Dendritic cell treated with granulocyte-macrophage colony-stimulating factor and Interleukin-4, amounts not matched to agents 40 ng/mL and 50 ng/mL, for 4 days (primary cell): Measurements from ENCODE around the gene DGCR6L.
"Not testable (repeated sequence)": the region's sequence is repeated elsewhere in the genome, so short reads cannot be mapped to it uniquely, and the experiment has no call there.

ENCODE experiments used
- H3K27ac Mint-ChIP-seq: one replicate; pipeline ENCODE4 v1.8.0; 2022; ENCODE audit warnings: mild to moderate bottlenecking, mixed read lengths
- H3K27me3 Mint-ChIP-seq: one replicate; pipeline ENCODE4 v1.8.0; 2022; ENCODE audit warnings: mild to moderate bottlenecking, mixed read lengths
- H3K36me3 Mint-ChIP-seq: one replicate; pipeline ENCODE4 v1.8.0; 2022; ENCODE audit warnings: low read depth, mixed read lengths
- H3K4me1 Mint-ChIP-seq: one replicate; pipeline ENCODE4 v1.8.0; 2022; ENCODE audit warnings: low read depth, mixed read lengths
- H3K4me3 Mint-ChIP-seq: one replicate; pipeline ENCODE4 v1.8.0; 2022; ENCODE audit warnings: mild to moderate bottlenecking, moderate library complexity, mixed read lengths
- H3K9me3 Mint-ChIP-seq: one replicate; pipeline ENCODE4 v1.8.0; 2022; ENCODE audit warnings: mixed read lengths
- intact Hi-C: fragments of 100-400 bp; cut with micrococcal nuclease; formaldehyde crosslinking; loops from one replicate; pipeline ENCODE4 v1.15.0; 2022

Gene DGCR6L

DNA sequence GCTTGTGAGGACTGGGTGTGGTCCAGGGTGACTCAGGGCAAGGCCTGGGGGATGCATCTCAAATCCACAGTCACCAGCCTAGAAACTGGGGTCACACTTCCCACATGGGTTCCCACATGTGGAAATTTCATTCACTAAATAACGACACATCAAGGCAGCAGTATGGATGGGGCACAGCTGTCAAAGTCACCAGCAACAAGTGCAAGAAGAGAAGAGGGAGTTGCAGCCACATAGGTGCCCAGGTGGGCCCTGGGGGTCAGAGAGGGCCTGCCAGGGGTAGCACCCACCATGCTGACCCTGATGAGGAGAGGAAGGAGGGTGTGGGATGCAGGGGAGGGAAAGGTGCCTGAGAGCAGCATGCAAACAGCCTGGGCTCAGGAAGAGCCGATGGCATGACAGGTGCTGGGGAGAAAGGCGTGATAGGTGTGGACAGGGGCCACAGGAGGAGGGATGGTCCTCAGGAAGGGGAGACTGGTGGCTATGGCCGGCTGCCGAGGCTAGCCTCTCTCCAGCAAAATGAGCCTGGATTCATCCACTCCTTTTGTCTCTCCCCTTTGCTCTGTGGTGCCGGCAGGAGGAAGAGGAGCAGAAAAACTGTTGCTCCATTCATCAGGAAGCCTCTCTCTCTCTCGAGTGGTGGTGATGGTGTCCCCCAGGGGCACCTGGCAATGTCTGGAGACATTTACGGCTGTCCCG is 22.3 kb downstream of the DGCR6L start:
- Mint-ChIP-seq H3K27me3 (peaks cover 43% of the 10 kb centered on the region), H3K36me3 (no peaks in the 10 kb centered on the region), H3K27ac (no peak overlapping the region), H3K9me3 (no peaks in the 10 kb centered on the region), H3K4me1 (no peaks in the 10 kb centered on the region), H3K4me3 (no peak overlapping the region)
- intact Hi-C loops: no loop called here

DNA sequence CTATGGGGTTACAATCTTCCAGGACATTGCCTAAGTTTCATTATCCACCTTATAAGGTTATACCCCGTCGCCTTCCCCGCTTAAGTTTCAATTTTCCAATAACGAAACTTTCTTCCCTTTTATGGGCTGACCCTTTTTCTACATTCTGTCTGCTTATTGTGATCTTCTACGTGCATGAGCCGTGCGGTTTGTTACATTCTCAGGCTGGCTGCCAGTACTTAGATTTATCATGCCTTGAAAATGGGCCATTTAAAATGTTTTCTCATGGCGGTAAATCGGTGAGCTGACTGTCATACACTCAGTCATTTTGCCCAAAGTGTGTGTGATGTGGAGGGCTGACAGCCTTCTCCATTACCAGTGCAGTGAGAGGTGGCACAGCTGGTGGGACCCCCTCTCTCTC is 23.3 kb downstream of the DGCR6L start:
- no peaks in the 10 kb centered on the region for H3K4me1 Mint-ChIP-seq
- H3K4me3 Mint-ChIP-seq: no peak overlapping the region
- H3K27ac Mint-ChIP-seq: no peak overlapping the region
- intact Hi-C loops: no loop called here
- no peaks in the 10 kb centered on the region for H3K9me3 Mint-ChIP-seq
- peaks cover 37% of the 10 kb centered on the region for H3K27me3 Mint-ChIP-seq
- no peaks in the 10 kb centered on the region for H3K36me3 Mint-ChIP-seq

DNA sequence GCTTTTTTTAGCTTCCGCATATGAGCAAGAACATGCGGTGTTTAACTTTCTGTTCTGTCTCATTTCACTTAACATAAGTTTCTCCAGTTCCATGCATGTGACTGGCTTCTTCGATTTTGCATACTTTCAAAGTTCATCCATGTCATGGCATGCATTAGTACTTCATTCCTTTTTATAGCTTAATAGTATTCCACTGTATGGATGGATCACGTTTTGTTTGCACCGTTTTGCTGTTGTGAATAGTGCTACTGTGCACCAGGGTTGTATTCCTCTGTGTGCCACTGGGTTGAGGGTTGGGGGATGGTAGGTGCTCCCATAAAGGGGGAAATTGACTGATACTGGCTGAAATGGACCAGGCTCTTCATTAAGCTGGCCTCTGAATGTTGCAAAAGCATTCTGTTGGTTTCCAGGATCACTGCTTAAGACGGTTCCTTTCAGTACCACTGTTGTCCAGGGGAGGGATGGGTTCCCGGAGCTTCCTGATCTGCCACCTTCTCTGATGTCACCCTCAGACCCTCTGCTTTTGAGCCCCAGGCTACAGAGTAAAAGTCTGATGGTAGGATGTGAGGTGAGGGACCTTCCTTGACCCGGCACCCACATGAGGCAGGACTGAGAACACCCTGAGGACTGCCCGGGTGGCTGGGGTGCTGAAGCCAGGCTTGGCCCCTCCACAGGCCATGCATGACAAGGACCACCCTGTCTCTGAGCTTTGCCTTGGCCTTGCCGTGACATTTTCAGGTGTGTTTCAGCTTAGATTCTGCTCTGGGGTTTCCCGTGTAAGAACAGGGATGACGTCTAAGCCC is 24.4 kb downstream of the DGCR6L start:
- Mint-ChIP-seq H3K9me3 (no peaks in the 10 kb centered on the region), H3K27me3 (peaks cover 25% of the 10 kb centered on the region), H3K36me3 (no peaks in the 10 kb centered on the region), H3K4me1 (no peaks in the 10 kb centered on the region), H3K27ac (no peak overlapping the region), H3K4me3 (no peak overlapping the region)
- intact Hi-C loops: no loop called here

DNA sequence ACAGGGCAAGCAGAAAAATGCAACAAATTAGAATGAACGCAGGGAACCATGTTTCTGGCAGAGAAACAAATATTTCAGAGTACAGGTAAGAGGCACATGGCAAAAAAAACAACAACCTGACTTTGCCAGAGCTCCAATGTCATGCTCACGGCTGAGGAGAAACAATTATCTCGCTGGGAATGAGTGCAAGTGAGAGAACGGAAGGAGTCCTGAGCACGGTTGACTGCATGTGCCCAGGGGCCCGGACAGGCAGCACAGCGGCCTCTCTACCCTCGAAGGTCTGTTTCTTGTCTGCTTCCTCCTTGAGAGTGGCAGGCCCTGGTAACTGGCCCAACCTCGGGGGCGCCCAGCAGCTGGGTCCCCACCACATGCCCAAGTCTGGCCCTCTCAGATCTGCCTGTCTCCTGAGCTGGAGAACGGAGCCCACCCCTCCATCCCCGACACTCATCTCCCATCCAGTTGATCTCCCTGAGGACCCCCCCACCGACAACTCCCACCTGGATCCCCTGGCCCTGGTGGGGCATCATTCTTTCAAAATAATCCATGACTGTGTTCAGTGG is 27.1 kb downstream of the DGCR6L start:
- no peaks in the 10 kb centered on the region for H3K36me3 Mint-ChIP-seq

GRCh38 chr22:20292108-20292507 is 27.8 kb downstream of the DGCR6L start:
- intact Hi-C loops: no loop called here
- H3K27ac Mint-ChIP-seq: no peak overlapping the region
- H3K4me1 Mint-ChIP-seq: no peaks in the 10 kb centered on the region
- no peak overlapping the region for H3K4me3 Mint-ChIP-seq
- H3K36me3 Mint-ChIP-seq: no peaks in the 10 kb centered on the region
- peaks cover 5% of the 10 kb centered on the region for H3K27me3 Mint-ChIP-seq
- H3K9me3 Mint-ChIP-seq: no peaks in the 10 kb centered on the region

More for the DNA sequence above, 27.1 kb downstream of the DGCR6L start:
- intact Hi-C loops: no loop called here
- Mint-ChIP-seq H3K27me3 (peaks cover 10% of the 10 kb centered on the region), H3K4me1 (no peaks in the 10 kb centered on the region), H3K27ac (no peak overlapping the region), H3K9me3 (no peaks in the 10 kb centered on the region), H3K4me3 (no peak overlapping the region)

DNA sequence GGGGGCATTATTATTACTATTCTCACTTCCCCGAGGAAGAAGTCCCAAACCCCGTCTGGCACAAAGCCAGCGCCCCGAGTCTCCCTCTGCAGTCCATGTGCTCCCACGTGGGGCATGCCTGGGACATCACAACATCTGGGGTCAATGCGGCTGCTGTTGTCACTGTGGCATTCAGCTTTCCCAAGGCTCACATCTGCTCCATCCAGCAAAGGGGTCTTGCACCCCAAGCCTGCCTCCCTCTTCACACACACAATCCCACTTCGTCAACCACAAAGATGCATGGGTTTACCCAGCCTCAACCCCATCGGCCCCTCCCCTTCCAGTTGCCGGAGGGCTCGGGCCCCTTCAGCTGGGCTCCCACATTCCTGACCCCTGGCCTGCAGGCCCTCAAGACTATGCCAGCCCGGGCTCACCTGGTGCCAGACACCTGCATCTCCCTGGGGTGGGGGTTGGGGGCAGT is 28.2 kb downstream of the DGCR6L start:
- intact Hi-C loops: no loop called here
- H3K4me1 Mint-ChIP-seq: no peaks in the 10 kb centered on the region
- peaks cover under 1% of the 10 kb centered on the region for H3K27me3 Mint-ChIP-seq
- no peak overlapping the region for H3K27ac Mint-ChIP-seq
- no peaks in the 10 kb centered on the region for H3K9me3 Mint-ChIP-seq
- H3K36me3 Mint-ChIP-seq: no peaks in the 10 kb centered on the region
- H3K4me3 Mint-ChIP-seq: no peak overlapping the region

DNA sequence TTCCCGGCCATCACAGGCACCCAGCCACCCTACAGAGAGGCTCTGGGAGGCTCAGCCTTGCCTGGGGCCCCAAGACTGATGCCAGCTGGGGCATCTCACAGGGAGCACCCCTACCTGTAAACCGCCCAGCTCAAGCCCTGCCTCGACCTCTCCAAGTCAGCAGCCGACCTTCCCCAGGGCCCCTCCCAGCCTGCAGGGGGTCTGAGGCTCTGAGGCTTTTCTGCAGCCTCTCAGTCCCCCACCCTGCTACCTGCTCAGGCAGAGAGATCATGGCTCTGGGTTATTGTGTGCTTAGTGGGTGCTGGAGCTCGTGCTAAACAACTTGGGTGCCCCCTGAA is 28.6 kb downstream of the DGCR6L start:
- no peaks in the 10 kb centered on the region for H3K36me3 Mint-ChIP-seq
- no peaks in the 10 kb centered on the region for H3K9me3 Mint-ChIP-seq
- no peaks in the 10 kb centered on the region for H3K4me1 Mint-ChIP-seq
- intact Hi-C loops: no loop called here
- H3K27me3 Mint-ChIP-seq: no peaks in the 10 kb centered on the region
- H3K4me3 Mint-ChIP-seq: no peak overlapping the region
- no peak overlapping the region for H3K27ac Mint-ChIP-seq

DNA sequence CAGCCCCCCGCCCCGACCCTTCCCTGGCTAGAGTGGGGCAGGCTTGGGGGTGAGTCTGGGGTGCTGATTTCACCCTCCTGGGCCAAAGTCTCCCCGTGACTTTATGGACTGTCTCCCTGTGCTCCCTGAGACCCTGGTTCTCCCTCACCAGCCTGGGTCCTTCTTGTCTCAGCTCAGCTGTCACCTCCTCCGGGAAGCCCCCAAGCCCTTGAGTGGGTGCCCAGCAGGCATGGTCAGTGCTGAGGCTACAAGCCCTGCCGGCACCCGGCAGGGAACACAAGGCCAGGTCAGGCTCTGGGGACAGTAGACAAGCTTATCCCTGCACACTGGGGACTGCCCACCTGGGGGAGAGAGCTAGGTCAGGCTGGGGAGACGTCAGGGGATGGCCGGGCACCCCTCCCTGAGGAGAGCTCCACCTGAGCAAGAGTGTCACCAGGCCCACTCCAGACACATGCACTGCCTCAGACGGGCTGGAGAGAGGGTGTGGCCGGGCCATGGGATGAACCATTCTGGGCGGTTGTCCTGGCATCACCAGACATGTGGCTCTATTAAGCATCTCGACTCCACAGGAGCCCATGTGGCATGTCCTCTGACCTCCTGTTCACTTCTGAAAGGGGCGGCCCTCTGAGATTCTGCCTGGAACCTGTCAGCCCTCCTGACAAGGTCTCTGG is 29.1 kb downstream of the DGCR6L start:
- no peak overlapping the region for H3K27ac Mint-ChIP-seq
- H3K36me3 Mint-ChIP-seq: no peaks in the 10 kb centered on the region
- intact Hi-C loops: no loop called here
- H3K4me3 Mint-ChIP-seq: no peak overlapping the region
- no peaks in the 10 kb centered on the region for H3K27me3 Mint-ChIP-seq
- H3K9me3 Mint-ChIP-seq: no peaks in the 10 kb centered on the region
- H3K4me1 Mint-ChIP-seq: no peaks in the 10 kb centered on the region

DNA sequence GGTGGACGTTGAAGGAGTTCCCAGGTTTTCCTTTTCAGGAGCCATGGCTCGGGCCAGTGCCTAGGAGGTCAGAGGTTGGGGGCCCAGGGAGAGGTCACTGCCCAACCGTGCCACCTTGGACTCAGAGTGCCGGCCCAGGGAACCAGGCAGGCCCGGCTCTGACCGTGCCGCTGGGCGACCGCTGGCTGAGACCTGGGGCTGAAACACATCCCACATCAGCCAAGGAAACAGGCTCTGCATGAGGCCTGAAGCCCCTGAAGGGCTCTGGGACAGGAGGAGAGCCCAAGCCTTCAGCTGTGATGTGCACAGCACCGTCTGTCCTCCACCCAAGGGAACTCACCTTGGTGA is 29.8 kb downstream of the DGCR6L start:
- Mint-ChIP-seq H3K27me3 (no peaks in the 10 kb centered on the region), H3K27ac (no peak overlapping the region), H3K4me3 (no peak overlapping the region), H3K4me1 (no peaks in the 10 kb centered on the region), H3K9me3 (no peaks in the 10 kb centered on the region), H3K36me3 (no peaks in the 10 kb centered on the region)
- intact Hi-C loops: no loop called here

DNA sequence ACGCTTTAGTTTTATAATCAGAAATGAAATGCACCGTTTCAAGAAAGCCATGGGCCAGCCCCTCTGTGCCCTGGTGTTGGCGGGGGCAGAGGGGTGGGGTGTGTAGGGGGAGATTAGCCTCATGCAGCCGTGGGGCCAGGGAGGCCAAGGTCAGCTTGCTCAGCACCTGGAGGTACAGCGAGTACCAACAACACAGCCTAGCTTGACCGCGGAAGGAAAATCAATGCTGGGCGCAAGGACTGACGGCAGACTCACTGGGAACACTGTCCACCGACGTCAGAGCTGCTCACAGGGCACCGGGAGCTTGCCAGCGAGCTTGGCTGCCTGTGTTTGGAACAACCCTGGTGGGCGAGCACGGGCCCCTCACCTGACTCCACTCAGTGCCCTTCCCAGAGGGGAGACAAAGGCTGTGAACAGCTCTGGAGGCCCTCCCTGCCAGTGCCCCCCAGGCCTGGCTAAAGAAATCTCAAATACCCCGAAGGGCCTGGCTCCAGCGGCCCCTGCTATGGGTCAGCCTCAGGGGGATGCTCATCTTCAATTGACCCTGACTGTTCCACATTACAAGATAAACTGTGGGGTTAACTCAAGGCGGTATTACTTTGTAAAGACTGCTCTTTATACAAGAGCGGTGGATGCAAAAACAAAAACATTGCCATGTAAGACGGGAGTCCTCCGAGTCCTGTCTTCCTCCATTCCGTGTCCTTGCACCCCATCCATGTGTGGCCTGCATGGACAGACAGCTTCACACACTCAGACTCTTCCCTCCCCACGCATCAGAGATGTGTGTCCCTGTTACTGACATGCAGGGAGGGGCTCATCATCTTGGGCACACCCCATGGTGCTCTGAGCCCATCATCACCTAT is 30.4 kb downstream of the DGCR6L start:
- H3K36me3 Mint-ChIP-seq, H3K27ac Mint-ChIP-seq, H3K4me1 Mint-ChIP-seq, H3K9me3 Mint-ChIP-seq, H3K4me3 Mint-ChIP-seq, intact Hi-C loops, H3K27me3 Mint-ChIP-seq: not testable (repeated sequence)

GRCh38 chr22:20286784-20287423 is 33.0 kb downstream of the DGCR6L start:
- H3K9me3 Mint-ChIP-seq, H3K36me3 Mint-ChIP-seq, H3K27me3 Mint-ChIP-seq, H3K4me1 Mint-ChIP-seq, intact Hi-C loops, H3K27ac Mint-ChIP-seq, H3K4me3 Mint-ChIP-seq: not testable (repeated sequence)

- intact Hi-C loops, H3K4me1 Mint-ChIP-seq, H3K9me3 Mint-ChIP-seq, H3K27ac Mint-ChIP-seq, H3K27me3 Mint-ChIP-seq, H3K36me3 Mint-ChIP-seq, H3K4me3 Mint-ChIP-seq: not testable (repeated sequence)
These were observed 33.6 kb downstream of the DGCR6L start for GRCh38 chr22:20286312-20286660.

DNA sequence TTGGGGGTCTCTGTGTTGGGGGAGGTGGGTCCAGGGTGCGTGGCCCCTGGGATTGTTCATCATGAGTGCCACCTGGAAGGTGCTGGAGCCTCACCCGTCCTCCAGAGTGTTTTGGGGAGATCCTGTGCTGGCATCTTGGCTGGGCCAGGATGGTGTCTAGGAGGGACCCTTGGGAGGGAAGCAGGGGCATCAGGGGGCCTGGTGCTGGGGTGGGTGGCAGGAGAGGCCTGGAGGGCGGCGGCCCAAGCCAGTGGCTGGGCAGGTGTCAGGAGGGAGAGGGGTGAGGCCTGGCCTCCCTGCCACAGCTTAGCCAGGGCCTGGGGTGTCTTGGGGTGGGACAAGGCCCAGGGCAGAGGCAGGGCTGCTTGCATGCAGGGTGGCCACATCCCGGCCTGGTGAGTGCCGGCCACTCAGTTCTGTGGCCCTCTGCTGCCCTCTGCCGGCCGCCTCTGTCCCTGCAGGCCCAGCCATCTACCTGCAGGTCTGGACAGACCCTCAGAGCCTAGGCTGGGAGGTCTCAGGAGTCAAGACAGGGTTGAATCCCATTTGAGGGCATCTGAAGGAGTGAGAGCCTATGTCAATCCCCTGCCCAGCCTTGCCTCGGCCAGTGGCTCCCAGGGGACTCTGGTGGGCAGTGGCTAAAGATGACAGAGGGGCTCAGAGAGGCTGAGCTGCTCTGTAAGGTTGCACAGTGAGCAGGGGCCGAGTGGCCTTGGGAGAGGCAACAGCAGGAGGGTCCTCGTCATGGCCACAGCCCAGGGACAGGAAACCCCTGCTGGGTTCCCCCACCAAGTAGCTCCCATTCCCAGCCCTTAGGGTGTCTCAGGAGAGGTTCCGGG is 34.2 kb downstream of the DGCR6L start:
- H3K36me3 Mint-ChIP-seq, intact Hi-C loops, H3K4me3 Mint-ChIP-seq, H3K27me3 Mint-ChIP-seq, H3K4me1 Mint-ChIP-seq, H3K9me3 Mint-ChIP-seq, H3K27ac Mint-ChIP-seq: not testable (repeated sequence)
